ENCODE data around the gene FECH.

- TF ChIP-seq ZNF121 (CRISPR knock-in tag; IDR thresholded peaks at IDR 0.05) (no peak), ZNF317 (CRISPR knock-in tag; IDR thresholded peaks at IDR 0.05; ENCODE audit: borderline replicate concordance, low read depth) (no peak), IRF1 (CRISPR knock-in tag; IDR thresholded peaks at IDR 0.05) (no peak), NR1H2 (CRISPR knock-in tag; IDR thresholded peaks at IDR 0.05) (no peak)
These were observed 57.4 kb downstream of the FECH start for GRCh38 chr18:57529151-57529550.
